NOMO-1 treated with dmso at 0.1 percent for 144 hours (cell line): Measurements from ENCODE around the gene GRN.
"Not testable (repeated sequence)": the region's sequence is repeated elsewhere in the genome, so short reads cannot be mapped to it uniquely, and the experiment has no call there.

ENCODE experiments used
- DNase-seq: peaks from one replicate; lab custom pipeline; 2025; ENCODE audit not compliant: unreplicated experiment; lab: John Stamatoyannopoulos, UW

GRN gene

GRCh38 chr17:44321246-44322120 is 23.6 kb upstream of the GRN start:
- DNase-seq = no peak

- DNase-seq = no peak
Measured at GRCh38 chr17:44322236-44322895, 22.7 kb upstream of the GRN start.

GRCh38 chr17:44323359-44324091 is 21.6 kb upstream of the GRN start:
- DNase-seq = no peak

GRCh38 chr17:44324092-44324570 is 21.0 kb upstream of the GRN start:
- no peak for DNase-seq

GRCh38 chr17:44324571-44325275 is 20.4 kb upstream of the GRN start, which contains the start of gene SLC25A39:
Gene SLC25A39 (minus strand): TSS chr17:44324823. CDS start chr17:44323562, 1,261 bp downstream.
- DNase-seq = peak; percentile 83

- peak; percentile 94 for DNase-seq
Measured at GRCh38 chr17:44326861-44327444, 18.1 kb upstream of the GRN start.

GRCh38 chr17:44327715-44328449 is 17.2 kb upstream of the GRN start:
- no peak for DNase-seq

GRCh38 chr17:44329516-44329915 is 15.6 kb upstream of the GRN start:
- DNase-seq = not testable (repeated sequence)

- DNase-seq = not testable (repeated sequence)
Measured at GRCh38 chr17:44330263-44330662, 14.8 kb upstream of the GRN start.

GRCh38 chr17:44331249-44331760 is 13.8 kb upstream of the GRN start:
- DNase-seq = peak; percentile 41

GRCh38 chr17:44333371-44333770 is 11.7 kb upstream of the GRN start:
- peak; percentile 42 for DNase-seq

- DNase-seq = no peak
Measured at GRCh38 chr17:44334315-44334714, 10.8 kb upstream of the GRN start.

- no peak for DNase-seq
Measured at GRCh38 chr17:44334727-44335126, 10.4 kb upstream of the GRN start.

- DNase-seq = no peak
Measured at GRCh38 chr17:44335564-44335963, 9.5 kb upstream of the GRN start.

- DNase-seq = no peak
Measured at GRCh38 chr17:44335968-44336367, 9.1 kb upstream of the GRN start.

- no peak for DNase-seq
Measured at GRCh38 chr17:44338702-44339101, 6.4 kb upstream of the GRN start.

- not testable (repeated sequence) for DNase-seq
Measured at GRCh38 chr17:44340553-44340952, 4.5 kb upstream of the GRN start.

GRCh38 chr17:44343510-44344209 is 1.4 kb upstream of the GRN start:
- no peak for DNase-seq
